Breast epithelium (tissue), 4 donors: ENCODE measurements around the gene PTPRN. TPM values are rescaled to one million over a fixed set of nuclear protein-coding genes. Genes with fewer than 3 reads are reported as not detected.

ENCODE experiments used
- DNase-seq, 2 donors: peaks; one replicate each; pipeline ENCODE4 v3.0.0-alpha.2; 2019; ENCODE audit warnings: low spot score in 2 of 2
- H3K27ac ChIP-seq, 2 donors: fragments of 200-600 bp; sonication (generic) in 1 of 2; one replicate each; pipeline ENCODE4 v1.5.1; 2016 to 2019; ENCODE audit warnings: mild to moderate bottlenecking in 1 of 2
- H3K27me3 ChIP-seq, 2 donors: fragments of 200-600 bp; sonication (generic) in 1 of 2; one replicate each; pipeline versions ENCODE4 v1.5.1 to v1.6.0; 2017 to 2019; ENCODE audit warnings: control low read depth in 1 of 2, mild to moderate bottlenecking in 1 of 2
- H3K36me3 ChIP-seq: fragments of 200-600 bp; one replicate; pipeline ENCODE4 v1.5.1; 2019
- H3K4me1 ChIP-seq, 2 donors: fragments of 200-600 bp; sonication (generic); one replicate each; pipeline ENCODE4 v1.5.1; 2016 to 2019; ENCODE audit warnings: control low read depth in 1 of 2
- H3K4me3 ChIP-seq, 3 donors: fragments of 200-600 bp; sonication (generic); 1 replicate in 2 of 3; 2 replicates in 1 of 3; pipeline ENCODE4 v1.5.1; 2016 to 2019; ENCODE audit warnings: mild to moderate bottlenecking in 3 of 3, moderate library complexity in 2 of 3
- H3K9me3 ChIP-seq, 2 donors: fragments of 200-600 bp; sonication (generic) in 1 of 2; one replicate each; pipeline ENCODE4 v1.5.1; 2016 to 2019; ENCODE audit warnings: control low read depth in 1 of 2
- POLR2A ChIP-seq: fragments of 450-650 bp; IDR thresholded peaks from one replicate; pipeline ENCODE4 v1.6.1; 2016; ENCODE audit warnings: antibody characterized with exemption, mild to moderate bottlenecking, moderate library complexity
- POLR2AphosphoS5 ChIP-seq, 3 donors: sonication (generic); formaldehyde crosslinking; IDR thresholded peaks; one replicate each; pipeline ENCODE4 v1.6.1; 2017; ENCODE audit warnings: antibody characterized with exemption in 3 of 3
- intact Hi-C: fragments of 100-400 bp; cut with DNase I; formaldehyde crosslinking; loops from one replicate; pipeline ENCODE4 v1.15.1; 2023; ENCODE audit warnings: low total_unique reads
- total RNA-seq, 3 donors: library from RNA; depleted of rRNA; stranded (reverse); fragments of >200 nt; gene quantifications; one replicate each; pipeline ENCODE4 v1.1.0, GENCODE V29; 2016
- TF ChIP-seq, protein P1 (sequence below), 3 donors: fragments of 450-650 bp; IDR thresholded peaks; one replicate each; pipeline ENCODE4 v1.5.1; 2016 to 2017; ENCODE audit warnings: antibody characterized with exemption in 3 of 3, mild to moderate bottlenecking in 3 of 3, moderate library complexity in 3 of 3

The PTPRN gene
- total RNA-seq, 3 donors from 2014 or later, result 0.33 to 0.44 TPM; not detected in 1

DNA sequence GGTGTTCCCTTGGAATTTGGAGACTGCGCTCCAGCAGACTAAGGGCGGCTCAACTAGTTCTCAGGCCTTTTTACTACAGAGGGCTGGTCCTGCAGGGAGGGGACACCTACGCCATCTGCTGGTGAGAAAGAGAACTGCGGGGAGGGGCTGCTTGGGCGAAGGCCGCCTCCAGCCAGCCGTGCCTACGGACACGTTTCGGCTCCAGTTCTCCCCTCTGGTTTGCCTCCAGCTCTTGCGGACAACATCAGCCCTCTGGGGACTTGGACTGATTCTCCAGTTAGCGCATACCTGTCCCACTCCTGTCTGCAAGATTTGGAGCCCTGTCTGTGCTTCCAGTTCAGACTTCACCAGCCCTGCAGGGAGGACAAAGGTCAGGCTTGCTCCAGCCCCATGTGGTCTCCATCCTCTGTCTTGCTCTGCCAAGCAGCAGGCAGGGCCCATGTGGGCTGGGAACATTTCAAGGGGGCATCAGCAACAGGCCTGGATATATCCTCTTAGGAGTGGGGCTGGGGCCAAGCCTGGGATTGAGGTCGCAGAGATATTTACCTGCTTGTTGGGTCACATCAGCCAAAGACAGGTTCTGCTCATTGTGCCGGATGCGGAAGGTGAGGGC lies 10.3 kb downstream of the PTPRN start:
- TF ChIP-seq POLR2AphosphoS5 (IDR thresholded peaks at IDR 0.05) (peak in 1 of 3 donors; percentile 21), POLR2A (no peak)
- TF ChIP-seq, protein P1, sequence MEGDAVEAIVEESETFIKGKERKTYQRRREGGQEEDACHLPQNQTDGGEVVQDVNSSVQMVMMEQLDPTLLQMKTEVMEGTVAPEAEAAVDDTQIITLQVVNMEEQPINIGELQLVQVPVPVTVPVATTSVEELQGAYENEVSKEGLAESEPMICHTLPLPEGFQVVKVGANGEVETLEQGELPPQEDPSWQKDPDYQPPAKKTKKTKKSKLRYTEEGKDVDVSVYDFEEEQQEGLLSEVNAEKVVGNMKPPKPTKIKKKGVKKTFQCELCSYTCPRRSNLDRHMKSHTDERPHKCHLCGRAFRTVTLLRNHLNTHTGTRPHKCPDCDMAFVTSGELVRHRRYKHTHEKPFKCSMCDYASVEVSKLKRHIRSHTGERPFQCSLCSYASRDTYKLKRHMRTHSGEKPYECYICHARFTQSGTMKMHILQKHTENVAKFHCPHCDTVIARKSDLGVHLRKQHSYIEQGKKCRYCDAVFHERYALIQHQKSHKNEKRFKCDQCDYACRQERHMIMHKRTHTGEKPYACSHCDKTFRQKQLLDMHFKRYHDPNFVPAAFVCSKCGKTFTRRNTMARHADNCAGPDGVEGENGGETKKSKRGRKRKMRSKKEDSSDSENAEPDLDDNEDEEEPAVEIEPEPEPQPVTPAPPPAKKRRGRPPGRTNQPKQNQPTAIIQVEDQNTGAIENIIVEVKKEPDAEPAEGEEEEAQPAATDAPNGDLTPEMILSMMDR (IDR thresholded peaks at IDR 0.05), result peak; percentile 94 to 97 (median 96)
- H3K4me3 ChIP-seq, result no peak overlapping the region
- H3K36me3 ChIP-seq, result no peaks in the 10 kb centered on the region
- H3K4me1 ChIP-seq, result peaks cover 0 to 4% of the 10 kb centered on the region in 2 donors
- peaks cover 0 to 3% of the 10 kb centered on the region in 2 donors for H3K27me3 ChIP-seq
- no peaks in the 10 kb centered on the region for H3K9me3 ChIP-seq
- DNase-seq, result peak; percentile 83 to 89
- H3K27ac ChIP-seq, result no peak overlapping the region
- intact Hi-C loops, result no loop called here

DNA sequence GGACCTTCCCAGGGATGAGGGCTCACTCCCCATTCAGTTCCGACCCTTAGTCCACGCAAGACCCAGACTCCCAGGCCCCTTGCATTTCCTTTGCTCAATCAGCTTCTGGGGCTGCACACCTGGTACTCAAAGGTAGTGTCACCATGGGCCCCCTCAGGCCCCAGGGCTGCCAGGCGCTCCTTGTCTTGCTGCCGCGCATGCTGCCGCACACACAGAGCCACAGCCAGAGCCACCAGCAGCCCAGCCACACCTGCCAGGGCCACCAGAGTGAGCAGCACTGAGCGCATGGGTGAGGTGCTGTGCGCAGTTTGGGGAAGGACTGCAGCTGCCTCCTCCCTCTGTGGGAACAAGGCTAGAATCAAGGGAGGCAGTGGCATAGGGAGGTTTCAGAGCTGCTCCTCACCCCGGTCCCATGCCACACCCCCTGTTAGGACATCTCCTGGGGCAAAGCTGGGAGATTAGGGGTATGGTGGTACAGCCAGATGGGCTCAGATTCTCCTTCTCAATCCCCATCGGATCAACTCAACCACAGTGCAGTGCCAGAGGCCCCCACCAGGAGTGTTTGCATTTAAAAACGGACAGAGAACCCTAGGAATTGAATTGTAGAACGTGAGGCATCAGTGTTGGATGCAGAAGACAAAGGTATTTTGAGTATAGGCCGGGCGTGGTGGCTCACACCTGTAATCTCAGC lies 11.3 kb downstream of the PTPRN start:
- Histone ChIP-seq H3K27ac (no peak overlapping the region), H3K9me3 (no peaks in the 10 kb centered on the region), H3K4me3 (no peak overlapping the region), H3K27me3 (peaks cover 0 to 3% of the 10 kb centered on the region in 2 donors), H3K36me3 (no peaks in the 10 kb centered on the region), H3K4me1 (peaks cover 0 to 4% of the 10 kb centered on the region in 2 donors)
- intact Hi-C loops, result no loop called here
- TF ChIP-seq, protein P1 (IDR thresholded peaks at IDR 0.05), result no peak
- no peak for DNase-seq

DNA sequence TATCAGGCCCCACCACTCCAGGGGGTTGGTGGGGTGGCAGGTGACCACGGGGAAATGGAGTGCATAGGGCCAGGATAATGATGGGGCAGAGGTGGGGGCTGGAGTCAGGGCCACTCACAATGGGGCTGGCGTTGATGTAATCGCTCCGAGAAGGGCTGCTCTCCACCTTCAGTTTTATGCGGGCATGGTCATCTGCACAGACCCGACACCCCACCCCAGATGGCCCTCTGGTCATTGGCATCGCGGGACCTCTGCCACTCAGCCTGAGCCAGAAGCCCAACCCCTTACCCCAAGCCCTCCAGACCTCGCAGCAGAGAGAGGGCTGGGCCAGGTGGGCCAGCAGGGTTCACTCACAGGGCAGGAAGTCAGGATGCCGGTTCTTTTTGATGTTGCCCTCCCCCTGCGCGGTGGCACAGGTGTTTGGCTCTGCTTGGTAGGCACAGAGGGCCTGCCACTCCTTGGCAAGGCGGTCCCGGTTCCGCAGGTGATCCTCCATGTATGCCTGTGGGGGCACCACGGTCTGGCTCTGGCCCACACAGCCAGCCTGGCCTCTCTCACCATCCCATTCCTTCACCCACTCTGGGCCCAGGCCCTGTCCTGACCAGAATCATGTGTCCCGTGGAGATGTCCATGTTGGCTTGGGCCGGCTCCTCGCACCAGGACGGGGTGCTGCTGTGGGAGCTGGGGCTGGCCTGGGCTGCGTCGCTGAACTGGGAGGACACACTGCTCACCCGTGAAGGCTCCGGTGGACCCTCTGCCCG lies 12.4 kb downstream of the PTPRN start:
- no peak overlapping the region for H3K4me3 ChIP-seq
- no peak overlapping the region for H3K27ac ChIP-seq
- no peaks in the 10 kb centered on the region for H3K36me3 ChIP-seq
- H3K27me3 ChIP-seq, result no peaks in the 10 kb centered on the region
- intact Hi-C loops, result no loop called here
- H3K4me1 ChIP-seq, result peaks cover 0 to 4% of the 10 kb centered on the region in 2 donors
- no peak for DNase-seq
- H3K9me3 ChIP-seq, result no peaks in the 10 kb centered on the region
- no peak for TF ChIP-seq POLR2A
- TF ChIP-seq, protein P1 (IDR thresholded peaks at IDR 0.05), result no peak
- no peak for TF ChIP-seq POLR2AphosphoS5 (IDR thresholded peaks at IDR 0.05)

DNA sequence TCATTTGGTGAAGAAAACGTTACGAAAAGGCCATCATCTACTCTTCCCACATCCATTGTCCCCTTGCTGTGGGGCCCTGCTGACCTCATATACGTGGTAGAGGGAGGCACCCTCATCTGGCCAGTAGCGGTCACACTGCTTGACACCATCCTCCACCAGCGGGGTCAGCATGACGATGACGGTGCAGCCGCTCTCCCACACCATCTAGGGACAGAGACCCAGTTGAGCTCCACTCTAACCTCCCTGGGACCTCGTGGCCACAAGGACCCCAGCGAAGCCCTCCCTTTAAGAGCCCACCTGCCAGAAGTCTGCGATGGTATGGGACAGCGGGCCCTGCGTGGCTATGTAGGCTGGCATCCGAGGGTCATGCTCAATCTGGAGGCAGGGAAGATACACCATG lies 13.1 kb downstream of the PTPRN start:
- Histone ChIP-seq H3K36me3 (no peaks in the 10 kb centered on the region), H3K9me3 (no peaks in the 10 kb centered on the region), H3K4me1 (peaks cover 0 to 4% of the 10 kb centered on the region in 2 donors), H3K4me3 (no peak overlapping the region), H3K27ac (no peak overlapping the region), H3K27me3 (no peaks in the 10 kb centered on the region)
- TF ChIP-seq POLR2AphosphoS5 (IDR thresholded peaks at IDR 0.05), result no peak
- TF ChIP-seq POLR2A, result no peak
- TF ChIP-seq, protein P1 (IDR thresholded peaks at IDR 0.05), result no peak
- DNase-seq, result no peak
- intact Hi-C loops, result no loop called here
